HL-60 (cell line): ENCODE measurements around the gene FAM200B.
A peak's percentile ranks its signal among the peaks of the same experiment; 100 is the strongest.

Experiments
- DNase-seq, 2 experiments: peaks; one replicate each; pipeline ENCODE4 v3.0.0-alpha.2; 2010 to 2020; ENCODE audit warnings: low read depth in 1 of 2, low spot score in 1 of 2
- H3K27ac ChIP-seq: fragments of 250-450 bp; sonication (Bioruptor Pico); replicated peaks from 2 replicates; pipeline ENCODE4 v1.5.1; 2020; ENCODE audit warnings: mild to moderate bottlenecking, moderate library complexity
- H3K27me3 ChIP-seq: fragments of 250-450 bp; sonication (Bioruptor Pico); 2 replicates; pipeline ENCODE4 v1.5.1; 2021; ENCODE audit warnings: mild to moderate bottlenecking, moderate library complexity; ENCODE audit not compliant: insufficient read depth, poor library complexity, severe bottlenecking
- H3K4me3 ChIP-seq: replicated peaks from 2 replicates; pipeline ENCODE4 v1.5.1; 2011; ENCODE audit warnings: mild to moderate bottlenecking, control low read depth, low read length; ENCODE audit not compliant: insufficient read depth
- GABPA ChIP-seq: IDR thresholded peaks from 2 replicates; pipeline ENCODE4 v1.6.1; 2012; ENCODE audit warnings: low read depth
- POLR2AphosphoS5 ChIP-seq: IDR thresholded peaks from 2 replicates; pipeline ENCODE4 v1.6.1; 2012; ENCODE audit warnings: low read depth
- SPI1 ChIP-seq: IDR thresholded peaks from 2 replicates; pipeline ENCODE4 v1.6.1; 2012; ENCODE audit warnings: low read depth, mild to moderate bottlenecking, borderline replicate concordance
- TF ChIP-seq, protein P1 (sequence below): IDR thresholded peaks from 2 replicates; pipeline ENCODE4 v1.6.1; 2012; ENCODE audit warnings: low read depth; ENCODE audit not compliant: insufficient replicate concordance
- TF ChIP-seq, protein P2 (sequence below): IDR thresholded peaks from one replicate; pipeline ENCODE4 v1.5.1; 2011; ENCODE audit warnings: low read length, control low read depth, inconsistent platforms; ENCODE audit not compliant: insufficient read depth

FAM200B gene

DNA sequence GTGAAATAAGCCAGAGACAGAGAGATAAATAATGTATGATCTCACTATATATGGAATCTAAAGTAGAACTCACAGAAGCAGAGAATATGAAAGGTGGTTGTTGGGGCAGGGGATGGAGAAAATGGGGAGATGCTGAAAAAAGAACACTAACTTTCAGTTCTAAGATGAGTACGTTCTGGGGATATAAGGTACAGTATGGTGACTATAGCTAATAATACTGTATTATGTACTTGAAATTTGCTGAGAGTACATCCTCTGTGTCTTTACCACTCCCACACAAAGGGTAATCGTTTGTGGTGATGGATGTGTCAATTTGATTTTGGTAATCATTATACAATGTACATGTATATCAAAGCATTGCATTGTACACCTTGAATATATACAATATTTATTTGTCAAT, 33.0 kb upstream of the FAM200B start:
- H3K27ac ChIP-seq, result no peak overlapping the region
- TF ChIP-seq POLR2AphosphoS5 (no peak), SPI1 (no peak), GABPA (no peak)
- TF ChIP-seq, protein P1, sequence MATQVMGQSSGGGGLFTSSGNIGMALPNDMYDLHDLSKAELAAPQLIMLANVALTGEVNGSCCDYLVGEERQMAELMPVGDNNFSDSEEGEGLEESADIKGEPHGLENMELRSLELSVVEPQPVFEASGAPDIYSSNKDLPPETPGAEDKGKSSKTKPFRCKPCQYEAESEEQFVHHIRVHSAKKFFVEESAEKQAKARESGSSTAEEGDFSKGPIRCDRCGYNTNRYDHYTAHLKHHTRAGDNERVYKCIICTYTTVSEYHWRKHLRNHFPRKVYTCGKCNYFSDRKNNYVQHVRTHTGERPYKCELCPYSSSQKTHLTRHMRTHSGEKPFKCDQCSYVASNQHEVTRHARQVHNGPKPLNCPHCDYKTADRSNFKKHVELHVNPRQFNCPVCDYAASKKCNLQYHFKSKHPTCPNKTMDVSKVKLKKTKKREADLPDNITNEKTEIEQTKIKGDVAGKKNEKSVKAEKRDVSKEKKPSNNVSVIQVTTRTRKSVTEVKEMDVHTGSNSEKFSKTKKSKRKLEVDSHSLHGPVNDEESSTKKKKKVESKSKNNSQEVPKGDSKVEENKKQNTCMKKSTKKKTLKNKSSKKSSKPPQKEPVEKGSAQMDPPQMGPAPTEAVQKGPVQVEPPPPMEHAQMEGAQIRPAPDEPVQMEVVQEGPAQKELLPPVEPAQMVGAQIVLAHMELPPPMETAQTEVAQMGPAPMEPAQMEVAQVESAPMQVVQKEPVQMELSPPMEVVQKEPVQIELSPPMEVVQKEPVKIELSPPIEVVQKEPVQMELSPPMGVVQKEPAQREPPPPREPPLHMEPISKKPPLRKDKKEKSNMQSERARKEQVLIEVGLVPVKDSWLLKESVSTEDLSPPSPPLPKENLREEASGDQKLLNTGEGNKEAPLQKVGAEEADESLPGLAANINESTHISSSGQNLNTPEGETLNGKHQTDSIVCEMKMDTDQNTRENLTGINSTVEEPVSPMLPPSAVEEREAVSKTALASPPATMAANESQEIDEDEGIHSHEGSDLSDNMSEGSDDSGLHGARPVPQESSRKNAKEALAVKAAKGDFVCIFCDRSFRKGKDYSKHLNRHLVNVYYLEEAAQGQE, result no peak
- TF ChIP-seq, protein P2, sequence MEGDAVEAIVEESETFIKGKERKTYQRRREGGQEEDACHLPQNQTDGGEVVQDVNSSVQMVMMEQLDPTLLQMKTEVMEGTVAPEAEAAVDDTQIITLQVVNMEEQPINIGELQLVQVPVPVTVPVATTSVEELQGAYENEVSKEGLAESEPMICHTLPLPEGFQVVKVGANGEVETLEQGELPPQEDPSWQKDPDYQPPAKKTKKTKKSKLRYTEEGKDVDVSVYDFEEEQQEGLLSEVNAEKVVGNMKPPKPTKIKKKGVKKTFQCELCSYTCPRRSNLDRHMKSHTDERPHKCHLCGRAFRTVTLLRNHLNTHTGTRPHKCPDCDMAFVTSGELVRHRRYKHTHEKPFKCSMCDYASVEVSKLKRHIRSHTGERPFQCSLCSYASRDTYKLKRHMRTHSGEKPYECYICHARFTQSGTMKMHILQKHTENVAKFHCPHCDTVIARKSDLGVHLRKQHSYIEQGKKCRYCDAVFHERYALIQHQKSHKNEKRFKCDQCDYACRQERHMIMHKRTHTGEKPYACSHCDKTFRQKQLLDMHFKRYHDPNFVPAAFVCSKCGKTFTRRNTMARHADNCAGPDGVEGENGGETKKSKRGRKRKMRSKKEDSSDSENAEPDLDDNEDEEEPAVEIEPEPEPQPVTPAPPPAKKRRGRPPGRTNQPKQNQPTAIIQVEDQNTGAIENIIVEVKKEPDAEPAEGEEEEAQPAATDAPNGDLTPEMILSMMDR, result no peak
- no peak overlapping the region for H3K4me3 ChIP-seq
- no peak for DNase-seq
- no peaks in the 10 kb centered on the region for H3K27me3 ChIP-seq

DNA sequence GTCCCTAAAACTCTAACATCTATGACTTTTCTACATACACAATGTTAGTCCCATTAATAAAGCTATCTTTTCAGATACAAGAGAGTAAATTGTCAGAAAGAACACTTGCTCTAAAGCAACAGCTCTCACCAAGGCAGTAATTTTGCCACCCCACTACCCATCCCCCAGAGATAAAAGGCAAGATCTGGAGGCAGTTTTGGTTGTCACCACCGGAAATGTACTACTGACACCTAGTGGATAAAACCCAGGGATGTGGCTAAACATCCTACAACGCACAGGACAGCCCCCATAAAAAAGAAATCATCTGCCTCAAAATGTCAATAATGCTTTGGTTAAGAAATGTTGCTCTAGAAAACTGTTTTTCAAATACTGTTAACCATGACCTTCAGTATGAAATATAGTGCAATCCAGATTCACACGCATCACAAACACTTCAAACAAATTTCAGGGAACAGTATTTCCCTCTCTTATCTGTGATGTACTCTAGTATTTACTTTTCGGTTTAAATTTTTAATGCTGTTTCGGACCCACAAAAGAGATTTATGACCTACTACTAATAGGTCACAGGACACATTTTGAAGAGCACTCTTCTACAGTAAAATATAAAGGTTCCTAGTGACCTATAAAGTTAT, 31.6 kb upstream of the FAM200B start:
- TF ChIP-seq, protein P2, result peak; percentile 70
- TF ChIP-seq GABPA, result no peak
- H3K27me3 ChIP-seq, result no peaks in the 10 kb centered on the region
- peak; percentile 67 to 78 for DNase-seq
- H3K27ac ChIP-seq, result no peak overlapping the region
- no peak overlapping the region for H3K4me3 ChIP-seq

DNA sequence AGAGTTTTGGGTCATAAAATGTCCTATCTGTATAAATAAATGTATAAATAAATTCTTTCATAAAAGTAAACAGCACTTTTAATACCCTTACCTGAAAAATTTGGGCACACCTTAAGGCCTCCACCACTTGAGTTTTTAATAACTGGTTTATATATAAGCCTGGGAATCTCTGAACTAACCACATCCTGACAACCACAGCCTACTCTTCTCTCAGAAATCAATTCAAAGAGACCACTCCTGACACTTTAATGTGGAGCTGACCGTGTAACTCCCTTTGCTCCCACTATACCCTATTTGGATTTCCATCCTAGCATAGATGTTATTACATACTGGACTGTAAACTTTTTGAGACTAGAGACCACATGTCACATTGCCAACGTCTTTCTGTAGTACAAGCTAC, 30.0 kb upstream of the FAM200B start:
- Histone ChIP-seq H3K4me3 (peak overlapping the region; percentile 18), H3K27me3 (no peaks in the 10 kb centered on the region), H3K27ac (peak overlapping the region; percentile 28)
- no peak for TF ChIP-seq GABPA
- no peak for TF ChIP-seq SPI1
- TF ChIP-seq, protein P2, result no peak
- TF ChIP-seq POLR2AphosphoS5, result no peak
- TF ChIP-seq, protein P1, result no peak
- no peak for DNase-seq

DNA sequence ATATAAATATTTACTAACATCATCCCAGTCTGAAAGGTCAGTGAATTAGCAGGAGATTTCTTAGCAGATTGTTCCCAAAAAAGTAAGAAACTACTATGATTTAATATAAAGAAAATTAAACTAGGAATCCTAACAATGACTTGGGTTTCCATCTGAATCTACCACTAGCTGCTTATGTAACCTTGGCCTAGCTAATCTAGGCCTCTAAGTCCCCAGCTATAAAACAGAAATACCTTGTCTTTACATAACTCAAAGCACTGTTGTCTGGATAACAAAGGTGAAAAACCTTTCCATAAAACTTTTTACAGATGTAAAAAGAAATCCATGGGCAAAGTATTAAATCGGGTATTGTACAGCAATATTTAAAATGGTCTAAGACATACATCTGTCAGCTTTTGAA, 29.4 kb upstream of the FAM200B start:
- Histone ChIP-seq H3K27ac (peak overlapping the region; percentile 28; the same call in 1 of the 2 replicates), H3K4me3 (peak overlapping the region; percentile 18)
- TF ChIP-seq SPI1 (no peak), GABPA (no peak), POLR2AphosphoS5 (no peak)
- TF ChIP-seq, protein P2, result no peak
- TF ChIP-seq, protein P1, result no peak

More for the DNA sequence above, 29.4 kb upstream of the FAM200B start:
- H3K27me3 ChIP-seq, result no peaks in the 10 kb centered on the region
- no peak for DNase-seq
